HEK293 (cell line): ENCODE measurements around the gene IL4I1.

ENCODE experiments used
- CTCF ChIA-PET: fragments of 350-600 bp; formaldehyde crosslinking; extraction: SDS; loops from one replicate; lab custom pipeline; 2021; ENCODE audit warnings: antibody characterized with exemption; lab: Yijun Ruan, JAX
- POLR2A ChIA-PET: fragments of 300-600 bp; formaldehyde crosslinking; extraction: SDS; loops from one replicate; lab custom pipeline; 2020; ENCODE audit warnings: antibody characterized with exemption, inconsistent platforms; lab: Yijun Ruan, JAX
- H3K27ac ChIP-seq: fragments of 200-500 bp; sonication (Bioruptor generic); 2 replicates; pipeline ENCODE4 v1.5.1; 2014; ENCODE audit warnings: low read depth, low read length, control low read depth, inconsistent platforms; ENCODE audit errors: extremely low read depth
- H3K36me3 ChIP-seq, 2 experiments: fragments of 200-500 bp in 1 of 2; sonication (Bioruptor generic) in 1 of 2; 1 replicate in 1 of 2; 2 replicates in 1 of 2; pipeline ENCODE4 v1.5.1; 2014 to 2017; ENCODE audit warnings: inconsistent platforms in 2 of 2, low read length in 2 of 2; ENCODE audit not compliant: control insufficient read depth in 2 of 2, insufficient read depth in 1 of 2
- H3K4me1 ChIP-seq: fragments of 200-500 bp; sonication (Bioruptor generic); 2 replicates; pipeline ENCODE4 v1.5.1; 2014; ENCODE audit warnings: mild to moderate bottlenecking, low read length, inconsistent platforms; ENCODE audit not compliant: control insufficient read depth, insufficient read depth
- H3K4me3 ChIP-seq: 2 replicates; pipeline ENCODE4 v1.5.1; 2011; ENCODE audit warnings: low read depth, mild to moderate bottlenecking, control low read depth, low read length, moderate library complexity
- H3K9me3 ChIP-seq: fragments of 200-500 bp; sonication (Bioruptor generic); 2 replicates; pipeline ENCODE4 v1.5.1; 2014; ENCODE audit warnings: low read depth, low read length, inconsistent platforms; ENCODE audit not compliant: control insufficient read depth, insufficient read depth
- EGR2 ChIP-seq: fragments of 450-650 bp; formaldehyde crosslinking; IDR thresholded peaks from 2 replicates; pipeline ENCODE4 v1.5.1; 2016; ENCODE audit warnings: low read depth, missing biosample characterization, missing genetic modification characterization
- GLIS2 ChIP-seq: fragments of 450-650 bp; formaldehyde crosslinking; IDR thresholded peaks from 2 replicates; pipeline ENCODE4 v1.5.1; 2016; ENCODE audit warnings: missing biosample characterization, missing genetic modification characterization
- KLF7 ChIP-seq: fragments of 450-650 bp; formaldehyde crosslinking; IDR thresholded peaks from 2 replicates; pipeline ENCODE4 v1.5.1; 2016; ENCODE audit warnings: missing biosample characterization, missing genetic modification characterization, borderline replicate concordance
- MEIS1 ChIP-seq: sonication (generic); formaldehyde crosslinking; IDR thresholded peaks from 2 replicates; pipeline ENCODE4 v1.8.1; 2022; ENCODE audit warnings: missing genetic modification reagents, mild to moderate bottlenecking, borderline replicate concordance
- OSR2 ChIP-seq: fragments of 450-650 bp; formaldehyde crosslinking; IDR thresholded peaks from 2 replicates; pipeline ENCODE4 v1.5.1; 2016; ENCODE audit warnings: missing biosample characterization, missing genetic modification characterization
- SP2 ChIP-seq: fragments of 450-650 bp; formaldehyde crosslinking; IDR thresholded peaks from 2 replicates; pipeline ENCODE4 v1.5.1; 2016; ENCODE audit warnings: missing biosample characterization, missing genetic modification characterization
- SP7 ChIP-seq: fragments of 450-650 bp; formaldehyde crosslinking; IDR thresholded peaks from 2 replicates; pipeline ENCODE4 v1.5.1; 2016; ENCODE audit warnings: missing biosample characterization, missing genetic modification characterization
- WT1 ChIP-seq: fragments of 450-650 bp; formaldehyde crosslinking; IDR thresholded peaks from 2 replicates; pipeline ENCODE4 v1.5.1; 2016; ENCODE audit warnings: missing biosample characterization, missing genetic modification characterization
- ZBTB7A ChIP-seq: fragments of 450-650 bp; formaldehyde crosslinking; IDR thresholded peaks from 2 replicates; pipeline ENCODE4 v1.5.1; 2016; ENCODE audit warnings: low read depth, missing biosample characterization, missing genetic modification characterization
- ZFHX2 ChIP-seq: fragments of 450-650 bp; formaldehyde crosslinking; conservative IDR thresholded peaks from 2 replicates; pipeline ENCODE4 v1.5.1; 2016; ENCODE audit warnings: missing biosample characterization, missing genetic modification characterization
- ZNF302 ChIP-seq: fragments of 450-650 bp; formaldehyde crosslinking; IDR thresholded peaks from 2 replicates; pipeline ENCODE4 v1.5.1; 2016; ENCODE audit warnings: missing biosample characterization, missing genetic modification characterization, low read depth
- ZNF341 ChIP-seq: fragments of 450-650 bp; formaldehyde crosslinking; IDR thresholded peaks from 2 replicates; pipeline ENCODE4; 2016; ENCODE audit warnings: low read depth, missing biosample characterization, missing genetic modification characterization
- ZNF544 ChIP-seq: fragments of 450-650 bp; formaldehyde crosslinking; IDR thresholded peaks from 2 replicates; pipeline ENCODE4 v1.5.0; 2017; ENCODE audit warnings: missing biosample characterization, missing genetic modification characterization
- ZNF600 ChIP-seq: fragments of 450-650 bp; formaldehyde crosslinking; IDR thresholded peaks from 2 replicates; pipeline ENCODE4 v1.5.1; 2016; ENCODE audit warnings: missing biosample characterization, missing genetic modification characterization
- ZNF621 ChIP-seq: fragments of 450-650 bp; formaldehyde crosslinking; IDR thresholded peaks from 2 replicates; pipeline ENCODE4 v1.5.1; 2017; ENCODE audit warnings: missing biosample characterization, missing genetic modification characterization
- ZNF629 ChIP-seq: fragments of 450-650 bp; formaldehyde crosslinking; IDR thresholded peaks from 2 replicates; pipeline ENCODE4 v1.5.1; 2017; ENCODE audit warnings: missing biosample characterization, missing genetic modification characterization
- ZNF654 ChIP-seq: fragments of 450-650 bp; formaldehyde crosslinking; IDR thresholded peaks from 2 replicates; pipeline ENCODE4 v1.5.1; 2016; ENCODE audit warnings: low read depth, missing biosample characterization, missing genetic modification characterization
- TF ChIP-seq, protein P1 (sequence below): fragments of 450-650 bp; formaldehyde crosslinking; IDR thresholded peaks from 2 replicates; pipeline ENCODE4 v1.5.1; 2016; ENCODE audit warnings: missing biosample characterization, missing genetic modification characterization
- TF ChIP-seq, protein P2 (sequence below): fragments of 450-650 bp; IDR thresholded peaks from 2 replicates; pipeline ENCODE4 v1.5.1; 2018; ENCODE audit warnings: missing biosample characterization, mild to moderate bottlenecking, missing genetic modification characterization
- TF ChIP-seq, protein P3 (sequence below): fragments of 450-650 bp; formaldehyde crosslinking; IDR thresholded peaks from 2 replicates; pipeline ENCODE4 v1.5.1; 2016; ENCODE audit warnings: missing biosample characterization, missing genetic modification characterization
- TF ChIP-seq, protein P4 (sequence below): fragments of 450-650 bp; formaldehyde crosslinking; conservative IDR thresholded peaks from 2 replicates; pipeline ENCODE4 v1.5.1; 2016; ENCODE audit warnings: low read depth, missing biosample characterization, missing genetic modification characterization
- TF ChIP-seq, protein P5 (sequence below): fragments of 450-650 bp; formaldehyde crosslinking; IDR thresholded peaks from 2 replicates; pipeline ENCODE4 v1.5.1; 2016; ENCODE audit warnings: missing biosample characterization, missing genetic modification characterization
- TF ChIP-seq, protein P6 (sequence below): fragments of 450-650 bp; formaldehyde crosslinking; IDR thresholded peaks from 2 replicates; pipeline ENCODE4 v1.5.1; 2016; ENCODE audit warnings: missing biosample characterization, missing genetic modification characterization

IL4I1 gene

DNA sequence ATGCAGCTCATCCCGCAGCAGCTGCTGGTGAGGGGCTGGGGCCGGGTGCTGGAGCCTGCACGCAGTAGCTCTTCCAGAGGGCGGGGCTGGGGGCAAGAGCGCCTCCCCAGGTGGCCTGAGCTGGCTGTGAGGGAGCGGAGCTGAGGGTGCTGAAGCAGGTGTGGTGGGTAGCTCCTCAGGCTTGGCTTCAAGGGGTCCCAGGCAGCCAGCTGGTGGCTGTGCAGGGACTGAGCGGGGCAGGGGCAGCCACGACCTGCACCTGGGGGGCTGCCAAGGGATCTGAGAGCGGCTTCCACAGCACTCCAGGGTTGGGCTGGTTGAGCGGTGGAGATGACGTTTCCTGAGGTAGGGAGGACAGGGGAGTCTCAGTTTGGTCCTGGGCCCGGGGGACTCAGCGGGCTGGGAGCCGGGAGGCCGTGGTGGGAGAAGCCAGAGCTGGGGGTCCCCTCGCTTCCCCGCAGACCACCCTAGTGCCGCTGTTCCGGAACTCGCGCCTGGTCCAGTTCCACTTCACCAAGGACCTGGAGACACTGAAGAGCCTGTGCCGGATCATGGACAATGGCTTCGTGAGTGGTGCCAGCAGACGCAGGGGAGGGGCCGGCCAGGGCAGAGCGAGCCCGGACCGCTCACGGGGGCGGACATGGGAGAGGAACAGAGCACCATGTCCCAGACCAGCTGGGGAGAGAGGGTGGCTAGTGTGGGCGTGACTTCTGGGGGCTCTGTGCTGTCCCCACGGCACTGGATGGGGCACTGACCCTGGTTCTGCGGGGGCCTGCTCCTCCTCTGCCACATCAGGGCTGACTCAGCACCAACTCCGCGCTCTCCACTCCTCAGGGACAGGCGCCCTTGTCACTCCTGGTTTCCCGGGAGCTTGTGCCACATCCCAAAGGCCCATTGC is 38.4 kb downstream of the IL4I1 start:
- H3K27ac ChIP-seq, result peak overlapping the region; percentile 53
- no peaks in the 10 kb centered on the region for H3K9me3 ChIP-seq
- H3K36me3 ChIP-seq, result peaks cover 16 to 88% of the 10 kb centered on the region in 2 experiments
- H3K4me1 ChIP-seq, result peaks cover 15% of the 10 kb centered on the region
- ChIA-PET CTCF (interaction anchor here (1.0 to 1.4 kb wide), 3 partner anchors 10 to 177 kb away, joined by 3 to 4 read pairs (median 3); no protein-coding TSS in a partner anchor), POLR2A (interaction anchor here (0.7 to 3.1 kb wide), 10 partner anchors 8 to 140 kb away, joined by 3 to 28 read pairs (median 3); partner anchors contain the start of genes AKT1S1, AP2A1, MED25 and PNKP)
- no peak overlapping the region for H3K4me3 ChIP-seq
- TF ChIP-seq WT1 (peak; percentile 29; the same call in 1 of the 2 replicates), ZNF629 (tag by site-specific recombination) (no peak), SP7 (tag by site-specific recombination) (0 out of 2 replicates have a peak, but pooled peaks have one; percentile 13), EGR2 (peak; percentile 77), ZNF621 (tag by site-specific recombination) (no peak), SP2 (tag by site-specific recombination) (0 out of 2 replicates have a peak, but pooled peaks have one; percentile 5), ZNF302 (no peak), OSR2 (tag by site-specific recombination) (no peak; the same call in 1 of the 2 replicates), ZFHX2 (tag by site-specific recombination) (peak; percentile 74), ZNF341 (tag by site-specific recombination) (peak; percentile 38; the same call in 1 of the 2 replicates), GLIS2 (peak; percentile 69), ZNF600 (tag by site-specific recombination) (peak; percentile 98), ZNF544 (tag by site-specific recombination) (no peak), ZBTB7A (tag by site-specific recombination) (peak; percentile 7; the same call in 1 of the 2 replicates), KLF7 (tag by site-specific recombination) (peak; percentile 50; the same call in 1 of the 2 replicates), ZNF654 (tag by site-specific recombination) (no peak), MEIS1 (CRISPR knock-in tag) (no peak)
- TF ChIP-seq, protein P1, sequence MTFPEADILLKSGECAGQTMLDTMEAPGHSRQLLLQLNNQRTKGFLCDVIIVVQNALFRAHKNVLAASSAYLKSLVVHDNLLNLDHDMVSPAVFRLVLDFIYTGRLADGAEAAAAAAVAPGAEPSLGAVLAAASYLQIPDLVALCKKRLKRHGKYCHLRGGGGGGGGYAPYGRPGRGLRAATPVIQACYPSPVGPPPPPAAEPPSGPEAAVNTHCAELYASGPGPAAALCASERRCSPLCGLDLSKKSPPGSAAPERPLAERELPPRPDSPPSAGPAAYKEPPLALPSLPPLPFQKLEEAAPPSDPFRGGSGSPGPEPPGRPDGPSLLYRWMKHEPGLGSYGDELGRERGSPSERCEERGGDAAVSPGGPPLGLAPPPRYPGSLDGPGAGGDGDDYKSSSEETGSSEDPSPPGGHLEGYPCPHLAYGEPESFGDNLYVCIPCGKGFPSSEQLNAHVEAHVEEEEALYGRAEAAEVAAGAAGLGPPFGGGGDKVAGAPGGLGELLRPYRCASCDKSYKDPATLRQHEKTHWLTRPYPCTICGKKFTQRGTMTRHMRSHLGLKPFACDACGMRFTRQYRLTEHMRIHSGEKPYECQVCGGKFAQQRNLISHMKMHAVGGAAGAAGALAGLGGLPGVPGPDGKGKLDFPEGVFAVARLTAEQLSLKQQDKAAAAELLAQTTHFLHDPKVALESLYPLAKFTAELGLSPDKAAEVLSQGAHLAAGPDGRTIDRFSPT, result peak; percentile 62; the same call in 1 of the 2 replicates
- TF ChIP-seq, protein P2, sequence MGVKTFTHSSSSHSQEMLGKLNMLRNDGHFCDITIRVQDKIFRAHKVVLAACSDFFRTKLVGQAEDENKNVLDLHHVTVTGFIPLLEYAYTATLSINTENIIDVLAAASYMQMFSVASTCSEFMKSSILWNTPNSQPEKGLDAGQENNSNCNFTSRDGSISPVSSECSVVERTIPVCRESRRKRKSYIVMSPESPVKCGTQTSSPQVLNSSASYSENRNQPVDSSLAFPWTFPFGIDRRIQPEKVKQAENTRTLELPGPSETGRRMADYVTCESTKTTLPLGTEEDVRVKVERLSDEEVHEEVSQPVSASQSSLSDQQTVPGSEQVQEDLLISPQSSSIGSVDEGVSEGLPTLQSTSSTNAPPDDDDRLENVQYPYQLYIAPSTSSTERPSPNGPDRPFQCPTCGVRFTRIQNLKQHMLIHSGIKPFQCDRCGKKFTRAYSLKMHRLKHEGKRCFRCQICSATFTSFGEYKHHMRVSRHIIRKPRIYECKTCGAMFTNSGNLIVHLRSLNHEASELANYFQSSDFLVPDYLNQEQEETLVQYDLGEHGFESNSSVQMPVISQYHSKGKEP (tag by site-specific recombination), result no peak
- TF ChIP-seq, protein P3, sequence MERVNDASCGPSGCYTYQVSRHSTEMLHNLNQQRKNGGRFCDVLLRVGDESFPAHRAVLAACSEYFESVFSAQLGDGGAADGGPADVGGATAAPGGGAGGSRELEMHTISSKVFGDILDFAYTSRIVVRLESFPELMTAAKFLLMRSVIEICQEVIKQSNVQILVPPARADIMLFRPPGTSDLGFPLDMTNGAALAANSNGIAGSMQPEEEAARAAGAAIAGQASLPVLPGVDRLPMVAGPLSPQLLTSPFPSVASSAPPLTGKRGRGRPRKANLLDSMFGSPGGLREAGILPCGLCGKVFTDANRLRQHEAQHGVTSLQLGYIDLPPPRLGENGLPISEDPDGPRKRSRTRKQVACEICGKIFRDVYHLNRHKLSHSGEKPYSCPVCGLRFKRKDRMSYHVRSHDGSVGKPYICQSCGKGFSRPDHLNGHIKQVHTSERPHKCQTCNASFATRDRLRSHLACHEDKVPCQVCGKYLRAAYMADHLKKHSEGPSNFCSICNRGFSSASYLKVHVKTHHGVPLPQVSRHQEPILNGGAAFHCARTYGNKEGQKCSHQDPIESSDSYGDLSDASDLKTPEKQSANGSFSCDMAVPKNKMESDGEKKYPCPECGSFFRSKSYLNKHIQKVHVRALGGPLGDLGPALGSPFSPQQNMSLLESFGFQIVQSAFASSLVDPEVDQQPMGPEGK, result peak; percentile 48
- TF ChIP-seq, protein P4, sequence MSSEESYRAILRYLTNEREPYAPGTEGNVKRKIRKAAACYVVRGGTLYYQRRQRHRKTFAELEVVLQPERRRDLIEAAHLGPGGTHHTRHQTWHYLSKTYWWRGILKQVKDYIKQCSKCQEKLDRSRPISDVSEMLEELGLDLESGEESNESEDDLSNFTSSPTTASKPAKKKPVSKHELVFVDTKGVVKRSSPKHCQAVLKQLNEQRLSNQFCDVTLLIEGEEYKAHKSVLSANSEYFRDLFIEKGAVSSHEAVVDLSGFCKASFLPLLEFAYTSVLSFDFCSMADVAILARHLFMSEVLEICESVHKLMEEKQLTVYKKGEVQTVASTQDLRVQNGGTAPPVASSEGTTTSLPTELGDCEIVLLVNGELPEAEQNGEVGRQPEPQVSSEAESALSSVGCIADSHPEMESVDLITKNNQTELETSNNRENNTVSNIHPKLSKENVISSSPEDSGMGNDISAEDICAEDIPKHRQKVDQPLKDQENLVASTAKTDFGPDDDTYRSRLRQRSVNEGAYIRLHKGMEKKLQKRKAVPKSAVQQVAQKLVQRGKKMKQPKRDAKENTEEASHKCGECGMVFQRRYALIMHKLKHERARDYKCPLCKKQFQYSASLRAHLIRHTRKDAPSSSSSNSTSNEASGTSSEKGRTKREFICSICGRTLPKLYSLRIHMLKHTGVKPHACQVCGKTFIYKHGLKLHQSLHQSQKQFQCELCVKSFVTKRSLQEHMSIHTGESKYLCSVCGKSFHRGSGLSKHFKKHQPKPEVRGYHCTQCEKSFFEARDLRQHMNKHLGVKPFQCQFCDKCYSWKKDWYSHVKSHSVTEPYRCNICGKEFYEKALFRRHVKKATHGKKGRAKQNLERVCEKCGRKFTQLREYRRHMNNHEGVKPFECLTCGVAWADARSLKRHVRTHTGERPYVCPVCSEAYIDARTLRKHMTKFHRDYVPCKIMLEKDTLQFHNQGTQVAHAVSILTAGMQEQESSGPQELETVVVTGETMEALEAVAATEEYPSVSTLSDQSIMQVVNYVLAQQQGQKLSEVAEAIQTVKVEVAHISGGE (tag by site-specific recombination), result peak; percentile 37; the same call in 1 of the 2 replicates
- TF ChIP-seq, protein P5, sequence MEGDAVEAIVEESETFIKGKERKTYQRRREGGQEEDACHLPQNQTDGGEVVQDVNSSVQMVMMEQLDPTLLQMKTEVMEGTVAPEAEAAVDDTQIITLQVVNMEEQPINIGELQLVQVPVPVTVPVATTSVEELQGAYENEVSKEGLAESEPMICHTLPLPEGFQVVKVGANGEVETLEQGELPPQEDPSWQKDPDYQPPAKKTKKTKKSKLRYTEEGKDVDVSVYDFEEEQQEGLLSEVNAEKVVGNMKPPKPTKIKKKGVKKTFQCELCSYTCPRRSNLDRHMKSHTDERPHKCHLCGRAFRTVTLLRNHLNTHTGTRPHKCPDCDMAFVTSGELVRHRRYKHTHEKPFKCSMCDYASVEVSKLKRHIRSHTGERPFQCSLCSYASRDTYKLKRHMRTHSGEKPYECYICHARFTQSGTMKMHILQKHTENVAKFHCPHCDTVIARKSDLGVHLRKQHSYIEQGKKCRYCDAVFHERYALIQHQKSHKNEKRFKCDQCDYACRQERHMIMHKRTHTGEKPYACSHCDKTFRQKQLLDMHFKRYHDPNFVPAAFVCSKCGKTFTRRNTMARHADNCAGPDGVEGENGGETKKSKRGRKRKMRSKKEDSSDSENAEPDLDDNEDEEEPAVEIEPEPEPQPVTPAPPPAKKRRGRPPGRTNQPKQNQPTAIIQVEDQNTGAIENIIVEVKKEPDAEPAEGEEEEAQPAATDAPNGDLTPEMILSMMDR (tag by site-specific recombination), result peak; percentile 48
- TF ChIP-seq, protein P6, sequence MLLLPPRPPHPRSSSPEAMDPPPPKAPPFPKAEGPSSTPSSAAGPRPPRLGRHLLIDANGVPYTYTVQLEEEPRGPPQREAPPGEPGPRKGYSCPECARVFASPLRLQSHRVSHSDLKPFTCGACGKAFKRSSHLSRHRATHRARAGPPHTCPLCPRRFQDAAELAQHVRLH, result no peak
